ENCODE results near the gene MSI2. TPM values are rescaled to one million over a fixed set of nuclear protein-coding genes. Genes with fewer than 3 reads are reported as not detected.
A peak's percentile ranks its signal among the peaks of the same experiment; 100 is the strongest.

The MSI2 gene
- total RNA-seq, 1 donor from 2014 or later = 144 TPM

DNA sequence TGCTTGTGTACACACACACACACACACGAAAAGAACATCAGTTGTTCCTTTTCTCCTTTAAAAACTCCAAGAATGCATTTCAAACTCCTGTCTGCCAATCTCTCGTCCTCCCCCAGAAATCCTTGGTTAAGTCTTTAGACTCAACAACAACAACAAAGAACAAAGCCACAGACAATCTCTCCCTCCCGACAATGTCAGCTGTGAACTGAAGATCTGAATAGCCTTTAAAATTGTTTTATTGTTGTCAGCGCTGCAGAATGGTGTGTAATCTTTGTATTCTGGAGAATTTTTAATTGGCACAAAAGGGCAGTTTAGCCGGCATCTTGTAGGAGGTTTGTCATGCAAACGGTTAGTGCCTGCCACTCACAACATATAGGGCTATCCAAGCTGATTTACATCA, 219.5 kb downstream of the MSI2 start:
- no peaks in the 10 kb centered on the region for H3K9me3 Mint-ChIP-seq
- TF ChIP-seq, protein P1, sequence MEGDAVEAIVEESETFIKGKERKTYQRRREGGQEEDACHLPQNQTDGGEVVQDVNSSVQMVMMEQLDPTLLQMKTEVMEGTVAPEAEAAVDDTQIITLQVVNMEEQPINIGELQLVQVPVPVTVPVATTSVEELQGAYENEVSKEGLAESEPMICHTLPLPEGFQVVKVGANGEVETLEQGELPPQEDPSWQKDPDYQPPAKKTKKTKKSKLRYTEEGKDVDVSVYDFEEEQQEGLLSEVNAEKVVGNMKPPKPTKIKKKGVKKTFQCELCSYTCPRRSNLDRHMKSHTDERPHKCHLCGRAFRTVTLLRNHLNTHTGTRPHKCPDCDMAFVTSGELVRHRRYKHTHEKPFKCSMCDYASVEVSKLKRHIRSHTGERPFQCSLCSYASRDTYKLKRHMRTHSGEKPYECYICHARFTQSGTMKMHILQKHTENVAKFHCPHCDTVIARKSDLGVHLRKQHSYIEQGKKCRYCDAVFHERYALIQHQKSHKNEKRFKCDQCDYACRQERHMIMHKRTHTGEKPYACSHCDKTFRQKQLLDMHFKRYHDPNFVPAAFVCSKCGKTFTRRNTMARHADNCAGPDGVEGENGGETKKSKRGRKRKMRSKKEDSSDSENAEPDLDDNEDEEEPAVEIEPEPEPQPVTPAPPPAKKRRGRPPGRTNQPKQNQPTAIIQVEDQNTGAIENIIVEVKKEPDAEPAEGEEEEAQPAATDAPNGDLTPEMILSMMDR (IDR thresholded peaks at IDR 0.05; ENCODE audit: unreplicated experiment) = no peak

DNA sequence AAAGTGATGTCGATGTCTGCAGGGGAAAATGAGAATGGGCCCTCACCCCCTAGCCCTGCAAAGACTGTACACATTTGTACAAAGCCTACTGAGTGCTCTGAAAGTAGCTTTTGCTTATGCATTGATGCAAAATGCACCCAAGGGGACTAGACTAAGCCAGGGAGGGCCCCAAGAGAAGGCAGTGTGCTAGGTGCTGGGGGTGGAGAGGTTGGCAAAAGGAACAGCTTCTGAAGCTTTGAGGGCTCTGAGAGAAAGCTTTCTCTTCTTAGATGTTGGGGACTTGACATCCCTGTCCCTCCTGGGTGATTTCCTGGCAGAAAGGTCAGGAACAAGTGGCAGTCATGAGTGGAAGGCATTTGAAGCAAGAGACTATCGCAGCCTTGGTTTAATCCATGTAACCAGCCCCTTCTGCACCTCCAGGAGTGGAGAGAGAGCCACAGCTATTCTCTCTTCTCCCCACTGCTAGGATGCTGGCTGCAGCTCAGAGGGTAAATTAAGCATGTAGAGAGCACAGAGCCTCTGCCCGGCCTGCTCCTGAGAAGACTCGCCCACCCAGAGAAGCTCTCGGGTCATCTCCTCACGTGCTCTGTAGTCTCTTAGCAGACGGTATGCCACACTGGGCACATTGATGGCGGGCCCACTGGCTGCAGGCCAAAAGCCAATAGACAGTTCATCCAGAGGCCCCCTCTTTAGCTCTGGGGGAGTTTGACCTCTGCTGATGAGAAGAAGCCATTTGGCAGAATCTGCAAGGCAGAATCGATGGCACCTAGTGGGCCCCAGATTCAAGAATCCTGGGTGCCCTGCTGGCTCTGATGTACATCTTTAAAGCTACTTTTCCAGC, 221.4 kb downstream of the MSI2 start:
- H3K27me3 Mint-ChIP-seq (ENCODE audit: low read depth) = no peaks in the 10 kb centered on the region
- no peaks in the 10 kb centered on the region for H3K36me3 Mint-ChIP-seq
- TF ChIP-seq, protein P1 (IDR thresholded peaks at IDR 0.05; ENCODE audit: unreplicated experiment) = no peak
- H3K4me1 Mint-ChIP-seq = peaks cover 80% of the 10 kb centered on the region
- no peaks in the 10 kb centered on the region for H3K9me3 Mint-ChIP-seq
- peak overlapping the region; percentile 17 for H3K27ac Mint-ChIP-seq
- H3K4me3 Mint-ChIP-seq = no peak overlapping the region
- DNase-seq (ENCODE audit: low spot score in 2 of 2, unreplicated experiment in 2 of 2) = no peak

More for the DNA sequence above, 219.5 kb downstream of the MSI2 start:
- Mint-ChIP-seq H3K27me3 (ENCODE audit: low read depth) (no peaks in the 10 kb centered on the region), H3K36me3 (no peaks in the 10 kb centered on the region), H3K4me1 (peaks cover 75% of the 10 kb centered on the region), H3K4me3 (no peak overlapping the region), H3K27ac (peak overlapping the region; percentile 10)
- no peak for DNase-seq (ENCODE audit: low spot score in 2 of 2, unreplicated experiment in 2 of 2)

DNA sequence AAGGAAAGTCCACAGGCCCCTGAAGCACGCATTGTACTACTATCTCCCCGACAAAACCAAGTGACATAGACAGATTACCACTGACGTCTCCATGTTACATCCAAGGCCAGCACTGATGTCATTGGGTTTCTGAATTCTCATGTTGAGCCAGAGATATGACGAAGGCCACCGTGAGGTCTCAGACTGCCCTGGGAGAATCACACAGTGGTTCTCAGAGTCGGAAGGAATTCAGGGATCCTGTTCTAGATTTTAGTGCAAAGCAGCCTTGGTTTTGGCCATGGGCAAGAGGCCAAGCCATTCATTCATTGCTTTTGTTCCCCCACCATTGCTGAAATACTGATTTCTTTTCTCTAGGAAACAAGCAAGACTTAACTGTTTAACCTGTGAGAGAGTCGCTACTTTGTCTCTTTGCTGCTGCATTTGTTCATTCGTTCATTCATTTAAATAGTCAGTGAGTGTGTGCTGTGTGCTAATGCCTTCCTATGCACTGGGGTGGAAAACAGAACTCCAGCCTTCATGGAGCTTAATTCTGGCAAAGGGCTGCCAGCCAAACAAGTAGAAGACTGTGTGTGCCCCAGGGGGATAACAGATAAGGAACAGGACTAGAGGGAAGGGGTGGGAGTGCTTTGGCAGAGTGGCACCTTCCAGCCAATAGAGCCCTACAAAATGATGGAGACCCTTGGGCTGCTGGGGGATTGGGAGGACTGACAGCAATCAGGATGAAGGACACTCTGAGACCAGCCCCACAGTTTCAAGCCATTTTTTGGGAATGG, 222.3 kb downstream of the MSI2 start:
- DNase-seq (ENCODE audit: low spot score in 2 of 2, unreplicated experiment in 2 of 2) = no peak
- Mint-ChIP-seq H3K36me3 (no peaks in the 10 kb centered on the region), H3K27ac (peak overlapping the region; percentile 52), H3K4me3 (no peak overlapping the region), H3K27me3 (ENCODE audit: low read depth) (no peaks in the 10 kb centered on the region), H3K9me3 (no peaks in the 10 kb centered on the region), H3K4me1 (peaks cover 77% of the 10 kb centered on the region)
- TF ChIP-seq, protein P1 (IDR thresholded peaks at IDR 0.05; ENCODE audit: unreplicated experiment) = no peak

DNA sequence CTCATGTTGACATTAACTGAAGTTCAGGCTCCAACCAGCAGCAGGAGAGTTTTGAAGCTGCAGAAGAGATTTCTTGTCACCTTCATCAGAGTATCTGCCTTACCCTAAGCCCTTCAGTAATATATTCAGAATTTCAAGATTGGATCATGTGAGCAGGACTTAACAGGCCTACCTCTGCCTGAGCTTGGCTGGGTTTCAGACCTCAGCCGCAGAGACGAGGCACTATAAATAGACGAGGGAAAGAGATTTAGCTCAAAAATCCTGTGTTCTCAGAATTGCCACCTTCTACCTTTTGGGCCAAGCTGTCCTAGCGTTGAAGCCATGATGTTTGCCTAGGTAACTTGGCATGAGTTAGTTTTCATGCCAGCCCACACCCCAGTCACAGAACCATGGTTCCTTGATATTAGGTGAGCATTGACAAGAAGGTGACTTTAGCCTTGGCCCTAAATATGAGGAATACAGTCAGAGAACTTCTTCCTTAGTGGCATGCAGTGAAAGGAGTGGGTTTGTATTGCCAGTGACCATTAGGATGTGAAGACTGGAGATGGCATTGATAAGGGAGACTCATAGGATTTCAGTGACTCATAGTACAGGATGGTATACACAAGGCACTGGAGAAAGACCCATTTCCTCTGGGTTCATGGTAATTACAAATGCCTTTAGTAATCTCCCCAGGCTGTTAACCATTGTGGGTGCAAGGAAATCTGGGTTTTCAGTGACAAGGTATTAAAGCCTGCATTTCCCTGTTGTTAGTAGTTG, 224.3 kb downstream of the MSI2 start:
- Mint-ChIP-seq H3K4me1 (peaks cover 79% of the 10 kb centered on the region), H3K27ac (peak overlapping the region; percentile 73), H3K36me3 (no peaks in the 10 kb centered on the region), H3K9me3 (no peaks in the 10 kb centered on the region), H3K4me3 (no peak overlapping the region), H3K27me3 (ENCODE audit: low read depth) (no peaks in the 10 kb centered on the region)
- TF ChIP-seq, protein P1 (IDR thresholded peaks at IDR 0.05; ENCODE audit: unreplicated experiment) = no peak
- no peak for DNase-seq (ENCODE audit: low spot score in 2 of 2, unreplicated experiment in 2 of 2)

DNA sequence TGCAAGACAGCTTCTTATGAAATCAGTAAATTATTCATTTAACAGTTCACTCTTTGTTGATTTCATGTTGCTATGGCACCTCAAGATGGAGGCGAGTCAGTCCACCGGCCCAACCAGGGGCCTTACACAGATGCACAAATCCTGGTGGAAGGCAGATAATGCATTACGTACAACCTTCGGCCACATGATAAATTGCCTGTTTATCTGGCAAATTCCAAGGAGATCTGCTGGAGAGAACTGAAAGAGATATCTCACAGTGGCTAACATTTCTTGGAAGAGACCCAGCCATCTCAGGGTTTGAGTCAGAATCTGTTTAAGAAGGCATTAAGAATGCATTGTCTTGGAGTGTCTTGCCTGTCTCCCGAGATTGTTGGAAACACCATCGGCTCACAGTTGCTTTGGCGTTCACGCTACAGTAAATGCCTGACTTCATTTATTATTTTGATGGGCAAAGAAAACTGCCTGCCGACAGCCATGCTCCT, 225.6 kb downstream of the MSI2 start:
- Mint-ChIP-seq H3K27ac (peak overlapping the region; percentile 53), H3K4me1 (peaks cover 79% of the 10 kb centered on the region), H3K9me3 (no peaks in the 10 kb centered on the region), H3K27me3 (ENCODE audit: low read depth) (no peaks in the 10 kb centered on the region), H3K4me3 (no peak overlapping the region), H3K36me3 (no peaks in the 10 kb centered on the region)
- TF ChIP-seq, protein P1 (IDR thresholded peaks at IDR 0.05; ENCODE audit: unreplicated experiment) = no peak
- peak in 1 of 2 experiments; percentile 28 for DNase-seq (ENCODE audit: low spot score in 2 of 2, unreplicated experiment in 2 of 2)

Data from mesothelial cell of epicardium (in vitro differentiated cells).